T-helper 1 cell (primary cell): ENCODE results near the gene FERMT2.
A peak's percentile ranks its signal among the peaks of the same experiment; 100 is the strongest.

ENCODE experiments used
- DNase-seq, 5 donors: peaks; one replicate each; pipeline ENCODE4 v3.0.0-alpha.2; 2012 to 2020
- total RNA-seq, 4 donors: gene quantifications; one replicate each; lab custom pipeline; 2026; lab: John Stamatoyannopoulos, UW

The FERMT2 gene
- 0 to 0.95 (median 0.19) reads per million in 4 donors for total RNA-seq

- DNase-seq = peak in 1 of 5 donors; percentile 19
These were observed at the start of gene FERMT2 for GRCh38 chr14:52950898-52951680. Gene FERMT2, minus strand, starts transcription at chr14:52951050. Its CDS starts 482 bp downstream, at chr14:52950568.

- DNase-seq = no peak
These were observed 47.6 kb upstream of the FERMT2 start for GRCh38 chr14:52998376-52999015.

GRCh38 chr14:52996493-52996892 lies 45.6 kb upstream of the FERMT2 start:
- DNase-seq = no peak

- DNase-seq = no peak
These were observed 45.1 kb upstream of the FERMT2 start for GRCh38 chr14:52995998-52996397.

- no peak for DNase-seq
These were observed 41.5 kb upstream of the FERMT2 start for GRCh38 chr14:52992236-52992870.

- DNase-seq = no peak
These were observed 37.3 kb upstream of the FERMT2 start for GRCh38 chr14:52988139-52988538.

- DNase-seq = no peak
These were observed 36.7 kb upstream of the FERMT2 start for GRCh38 chr14:52987514-52987913.

GRCh38 chr14:52987042-52987441 lies 36.2 kb upstream of the FERMT2 start:
- DNase-seq = no peak

- no peak for DNase-seq
These were observed 26.9 kb upstream of the FERMT2 start for GRCh38 chr14:52977798-52978197.

GRCh38 chr14:52974406-52974805 lies 23.6 kb upstream of the FERMT2 start:
- no peak for DNase-seq

- peak; percentile 13 to 44 (median 29) for DNase-seq
These were observed 10.3 kb upstream of the FERMT2 start for GRCh38 chr14:52961060-52961639.

- DNase-seq = peak in 1 of 5 donors; percentile 20
These were observed 9.8 kb upstream of the FERMT2 start for GRCh38 chr14:52960627-52961026.

- peak in 1 of 5 donors; percentile 24 for DNase-seq
These were observed 3.7 kb upstream of the FERMT2 start for GRCh38 chr14:52954346-52955214.

GRCh38 chr14:52951681-52952554 lies 1.1 kb upstream of the FERMT2 start:
- DNase-seq = no peak

- DNase-seq = peak in 1 of 5 donors; percentile 14
These were observed 396 bp downstream of the FERMT2 start for GRCh38 chr14:52950410-52950897.

GRCh38 chr14:52949711-52950409 lies 990 bp downstream of the FERMT2 start:
- DNase-seq = no peak

GRCh38 chr14:52949249-52949648 lies 1.6 kb downstream of the FERMT2 start:
- no peak for DNase-seq

- no peak for DNase-seq
These were observed 2.0 kb downstream of the FERMT2 start for GRCh38 chr14:52948836-52949235.

- no peak for DNase-seq
These were observed 2.8 kb downstream of the FERMT2 start for GRCh38 chr14:52948039-52948438.

- no peak for DNase-seq
These were observed 6.6 kb downstream of the FERMT2 start for GRCh38 chr14:52944254-52944653.
